Measurements from ENCODE around the gene GPALPP1. TPM values are rescaled to one million over a fixed set of nuclear protein-coding genes. Genes with fewer than 3 reads are reported as not detected.

GPALPP1 gene
- total and polyA plus RNA-seq, 8 donors, result 8.1 to 42.6 (median 20.3) TPM

- Histone ChIP-seq H3K36me3 (peaks cover 0 to 27% (median 25%) of the 10 kb centered on the region in 4 donors), H3K4me1 (peaks cover 0 to 47% (median 25%) of the 10 kb centered on the region in 4 donors), H3K4me3 (no peak overlapping the region), H3K27me3 (no peaks in the 10 kb centered on the region), H3K27ac (no peak overlapping the region), H3K9me3 (no peaks in the 10 kb centered on the region)
- WGBS, 5 donors, result 83 to 95% (median 92%) methylated on average over 3 of the region's 3 CpGs
- no peak for TF ChIP-seq POLR2AphosphoS5 (IDR thresholded peaks at IDR 0.05)
- no peak for TF ChIP-seq POLR2A (IDR thresholded peaks at IDR 0.05)
- TF ChIP-seq, protein P1, sequence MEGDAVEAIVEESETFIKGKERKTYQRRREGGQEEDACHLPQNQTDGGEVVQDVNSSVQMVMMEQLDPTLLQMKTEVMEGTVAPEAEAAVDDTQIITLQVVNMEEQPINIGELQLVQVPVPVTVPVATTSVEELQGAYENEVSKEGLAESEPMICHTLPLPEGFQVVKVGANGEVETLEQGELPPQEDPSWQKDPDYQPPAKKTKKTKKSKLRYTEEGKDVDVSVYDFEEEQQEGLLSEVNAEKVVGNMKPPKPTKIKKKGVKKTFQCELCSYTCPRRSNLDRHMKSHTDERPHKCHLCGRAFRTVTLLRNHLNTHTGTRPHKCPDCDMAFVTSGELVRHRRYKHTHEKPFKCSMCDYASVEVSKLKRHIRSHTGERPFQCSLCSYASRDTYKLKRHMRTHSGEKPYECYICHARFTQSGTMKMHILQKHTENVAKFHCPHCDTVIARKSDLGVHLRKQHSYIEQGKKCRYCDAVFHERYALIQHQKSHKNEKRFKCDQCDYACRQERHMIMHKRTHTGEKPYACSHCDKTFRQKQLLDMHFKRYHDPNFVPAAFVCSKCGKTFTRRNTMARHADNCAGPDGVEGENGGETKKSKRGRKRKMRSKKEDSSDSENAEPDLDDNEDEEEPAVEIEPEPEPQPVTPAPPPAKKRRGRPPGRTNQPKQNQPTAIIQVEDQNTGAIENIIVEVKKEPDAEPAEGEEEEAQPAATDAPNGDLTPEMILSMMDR (IDR thresholded peaks at IDR 0.05), result no peak
- no peak for TF ChIP-seq EP300 (IDR thresholded peaks at IDR 0.05)
- no peak for DNase-seq
- intact Hi-C loops (cut with DNase I; ENCODE audit: low total_unique reads), result loop anchor here (10.0 kb wide), 2 partner anchors 64 to 484 kb away; no protein-coding TSS in a partner anchor
Observed at GRCh38 chr13:44968434-44968815, 20.9 kb upstream of the GPALPP1 start.

DNA sequence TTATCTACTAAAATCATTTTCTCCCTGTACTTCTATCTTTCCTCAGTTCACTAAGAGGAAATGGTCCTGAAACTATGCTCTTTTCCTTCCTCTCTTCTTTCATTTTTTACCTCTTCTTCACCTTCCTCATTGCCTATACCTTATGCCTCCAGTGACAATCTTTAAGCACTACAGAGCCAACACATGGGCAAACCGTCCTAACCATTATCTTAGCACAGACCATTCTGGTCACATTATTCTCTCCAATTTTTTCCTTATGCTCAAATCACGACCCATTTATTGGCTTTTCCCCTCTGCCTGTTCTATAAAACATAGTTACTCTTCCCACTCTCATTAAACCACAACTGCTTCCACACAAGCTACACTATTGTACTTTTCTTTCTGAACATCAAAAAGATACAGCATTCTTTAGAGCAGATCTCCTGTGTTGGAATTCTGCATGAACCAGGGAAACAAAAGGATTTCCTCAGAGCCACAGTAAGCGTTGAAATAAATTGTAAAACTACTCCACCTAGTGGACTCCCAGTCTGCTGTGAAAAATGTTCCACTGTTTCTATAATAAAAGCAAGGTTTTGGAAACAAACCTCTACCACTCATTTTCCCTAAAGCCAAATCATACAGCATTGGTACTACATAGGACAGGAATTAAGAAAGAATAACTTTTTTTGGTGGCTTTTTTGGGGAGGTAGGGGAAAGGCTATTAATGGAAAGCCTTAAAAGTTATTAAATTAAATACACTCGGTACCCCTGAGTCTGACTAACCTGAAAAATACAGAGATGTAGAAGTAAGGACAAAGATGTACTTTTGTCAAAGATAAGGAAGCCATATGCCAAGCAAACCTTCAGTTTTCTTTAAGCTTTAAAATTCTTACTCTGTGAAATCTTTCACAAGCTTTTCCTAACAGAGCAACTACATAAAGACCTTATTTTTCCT is 19.5 kb upstream of the GPALPP1 start:
- intact Hi-C loops (cut with DNase I; ENCODE audit: low total_unique reads), result loop anchor here (10.0 kb wide), 2 partner anchors 65 to 485 kb away; no protein-coding TSS in a partner anchor
- Histone ChIP-seq H3K4me3 (no peak overlapping the region), H3K27me3 (no peaks in the 10 kb centered on the region), H3K9me3 (no peaks in the 10 kb centered on the region), H3K36me3 (peaks cover 0 to 23% (median 16%) of the 10 kb centered on the region in 4 donors), H3K27ac (peak overlapping the region in 2 of 5 donors; percentile 15 to 57), H3K4me1 (peaks cover 0 to 57% (median 33%) of the 10 kb centered on the region in 4 donors)
- peak in 1 of 3 donors; percentile 27 for TF ChIP-seq POLR2AphosphoS5 (IDR thresholded peaks at IDR 0.05)
- TF ChIP-seq, protein P1 (IDR thresholded peaks at IDR 0.05), result peak in 5 of 7 experiments; percentile 65 to 87 (median 73)
- no peak for TF ChIP-seq POLR2A (IDR thresholded peaks at IDR 0.05)
- DNase-seq, result peak in 1 of 2 donors; percentile 78
- 40 to 50% (median 45%) methylated on average over 4 of the region's 4 CpGs for WGBS, 5 donors

- H3K4me1 ChIP-seq, result peaks cover 0 to 57% (median 36%) of the 10 kb centered on the region in 4 donors
- H3K27ac ChIP-seq, result peak overlapping the region; percentile 15 to 83 (median 57)
- intact Hi-C loops (cut with DNase I; ENCODE audit: low total_unique reads), result no loop called here
- DNase-seq, result no peak
- no peaks in the 10 kb centered on the region for H3K27me3 ChIP-seq
- 34 to 60% (median 54%) methylated on average over 7 of the region's 7 CpGs for WGBS, 5 donors
- no peak overlapping the region for H3K4me3 ChIP-seq
- TF ChIP-seq POLR2A (IDR thresholded peaks at IDR 0.05) (no peak), EP300 (IDR thresholded peaks at IDR 0.05) (no peak), POLR2AphosphoS5 (IDR thresholded peaks at IDR 0.05) (peak in 2 of 3 donors; percentile 48 to 71)
- TF ChIP-seq, protein P1 (IDR thresholded peaks at IDR 0.05), result no peak
- peaks cover 0 to 30% (median 10%) of the 10 kb centered on the region in 4 donors for H3K36me3 ChIP-seq
- no peaks in the 10 kb centered on the region for H3K9me3 ChIP-seq
Observed at GRCh38 chr13:44971656-44972595, 17.4 kb upstream of the GPALPP1 start.

All from stomach (tissue), 9 donors.